Upper lobe of left lung (tissue), 4 donors: ENCODE results near the gene MFRP.

Experiments
- CTCF ChIP-seq, 6 experiments: fragments of 450-650 bp in 4 of 6; fragments of 200-600 bp in 2 of 6; sonication (generic) in 2 of 6; IDR thresholded peaks; one replicate each; pipeline ENCODE4 v1.5.1; 2016 to 2019; ENCODE audit warnings: antibody characterized with exemption in 6 of 6
- EP300 ChIP-seq, 4 donors: sonication (generic); formaldehyde crosslinking; IDR thresholded peaks; one replicate each; pipeline ENCODE4 v1.5.1; 2017; ENCODE audit warnings: antibody characterized with exemption in 4 of 4, control low read depth in 2 of 4
- POLR2AphosphoS5 ChIP-seq, 2 donors: sonication (generic); formaldehyde crosslinking; IDR thresholded peaks; one replicate each; pipeline ENCODE4 v1.5.1; 2017; ENCODE audit warnings: antibody characterized with exemption in 2 of 2

- TF ChIP-seq CTCF (IDR thresholded peaks at IDR 0.05) (no peak), EP300 (IDR thresholded peaks at IDR 0.05) (no peak), POLR2AphosphoS5 (IDR thresholded peaks at IDR 0.05) (peak in 1 of 2 donors; percentile 30)
Observed at GRCh38 chr11:119375337-119376196, 29.1 kb upstream of the MFRP start.
